Measurements from ENCODE around the gene ALG14. TPM values are rescaled to one million over a fixed set of nuclear protein-coding genes. Genes with fewer than 3 reads are reported as not detected.

The ALG14 gene
- polyA plus RNA-seq, 1 donor from 2014 or later: 2.6 TPM

GRCh38 chr1:95027046-95027445 is 45.7 kb downstream of the ALG14 start:
- Histone ChIP-seq H3K9me3 (ENCODE audit: low read length) (no peaks in the 10 kb centered on the region), H3K9ac (ENCODE audit: low read length) (no peak overlapping the region), H3K4me2 (ENCODE audit: low read length) (no peak overlapping the region), H3F3A (ENCODE audit: insufficient read depth, low read length, poor library complexity, severe bottlenecking) (no peaks in the 10 kb centered on the region), H3K27ac (ENCODE audit: low read length) (no peak overlapping the region), H3K9me2 (ENCODE audit: insufficient read depth, low read length) (no peaks in the 10 kb centered on the region), H3K4me3 (ENCODE audit: low read length) (no peak overlapping the region), H3K27me3 (ENCODE audit: insufficient read depth, low read depth, low read length) (no peaks in the 10 kb centered on the region), H3K79me2 (replicated peaks; ENCODE audit: insufficient read depth, low read length) (no peaks in the 10 kb centered on the region), H3K36me3 (ENCODE audit: insufficient read depth, low read length) (no peaks in the 10 kb centered on the region), H4K20me1 (ENCODE audit: insufficient read depth) (no peaks in the 10 kb centered on the region), H2AFZ (ENCODE audit: low read depth, low read length) (no peak overlapping the region)
- TF ChIP-seq POLR2AphosphoS5 (IDR thresholded peaks at IDR 0.05) (no peak), SMC3 (conservative IDR thresholded peaks at IDR 0.05; ENCODE audit: poor library complexity) (no peak), MXI1 (conservative IDR thresholded peaks at IDR 0.05; ENCODE audit: poor library complexity, severe bottlenecking) (no peak), CTCF (IDR thresholded peaks at IDR 0.05; ENCODE audit: poor library complexity, severe bottlenecking) (no peak), EZH2 (IDR thresholded peaks at IDR 0.05; ENCODE audit: borderline replicate concordance, insufficient read depth, low read length, poor library complexity, severe bottlenecking) (no peak), TAF1 (IDR thresholded peaks at IDR 0.05; ENCODE audit: low read depth) (no peak), RAD21 (conservative IDR thresholded peaks at IDR 0.05) (no peak), EP300 (conservative IDR thresholded peaks at IDR 0.05; ENCODE audit: poor library complexity, severe bottlenecking) (no peak)
- TF ChIP-seq, protein P1, sequence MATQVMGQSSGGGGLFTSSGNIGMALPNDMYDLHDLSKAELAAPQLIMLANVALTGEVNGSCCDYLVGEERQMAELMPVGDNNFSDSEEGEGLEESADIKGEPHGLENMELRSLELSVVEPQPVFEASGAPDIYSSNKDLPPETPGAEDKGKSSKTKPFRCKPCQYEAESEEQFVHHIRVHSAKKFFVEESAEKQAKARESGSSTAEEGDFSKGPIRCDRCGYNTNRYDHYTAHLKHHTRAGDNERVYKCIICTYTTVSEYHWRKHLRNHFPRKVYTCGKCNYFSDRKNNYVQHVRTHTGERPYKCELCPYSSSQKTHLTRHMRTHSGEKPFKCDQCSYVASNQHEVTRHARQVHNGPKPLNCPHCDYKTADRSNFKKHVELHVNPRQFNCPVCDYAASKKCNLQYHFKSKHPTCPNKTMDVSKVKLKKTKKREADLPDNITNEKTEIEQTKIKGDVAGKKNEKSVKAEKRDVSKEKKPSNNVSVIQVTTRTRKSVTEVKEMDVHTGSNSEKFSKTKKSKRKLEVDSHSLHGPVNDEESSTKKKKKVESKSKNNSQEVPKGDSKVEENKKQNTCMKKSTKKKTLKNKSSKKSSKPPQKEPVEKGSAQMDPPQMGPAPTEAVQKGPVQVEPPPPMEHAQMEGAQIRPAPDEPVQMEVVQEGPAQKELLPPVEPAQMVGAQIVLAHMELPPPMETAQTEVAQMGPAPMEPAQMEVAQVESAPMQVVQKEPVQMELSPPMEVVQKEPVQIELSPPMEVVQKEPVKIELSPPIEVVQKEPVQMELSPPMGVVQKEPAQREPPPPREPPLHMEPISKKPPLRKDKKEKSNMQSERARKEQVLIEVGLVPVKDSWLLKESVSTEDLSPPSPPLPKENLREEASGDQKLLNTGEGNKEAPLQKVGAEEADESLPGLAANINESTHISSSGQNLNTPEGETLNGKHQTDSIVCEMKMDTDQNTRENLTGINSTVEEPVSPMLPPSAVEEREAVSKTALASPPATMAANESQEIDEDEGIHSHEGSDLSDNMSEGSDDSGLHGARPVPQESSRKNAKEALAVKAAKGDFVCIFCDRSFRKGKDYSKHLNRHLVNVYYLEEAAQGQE (IDR thresholded peaks at IDR 0.05; ENCODE audit: borderline replicate concordance): no peak

- Histone ChIP-seq H3K9ac (ENCODE audit: low read length) (no peak overlapping the region), H3K36me3 (ENCODE audit: insufficient read depth, low read length) (no peaks in the 10 kb centered on the region), H4K20me1 (ENCODE audit: insufficient read depth) (no peaks in the 10 kb centered on the region), H3K9me3 (ENCODE audit: low read length) (no peaks in the 10 kb centered on the region), H3K4me3 (ENCODE audit: low read length) (no peak overlapping the region), H3K27me3 (ENCODE audit: insufficient read depth, low read depth, low read length) (no peaks in the 10 kb centered on the region), H3K9me2 (ENCODE audit: insufficient read depth, low read length) (no peaks in the 10 kb centered on the region), H3F3A (ENCODE audit: insufficient read depth, low read length, poor library complexity, severe bottlenecking) (no peaks in the 10 kb centered on the region), H2AFZ (ENCODE audit: low read depth, low read length) (no peak overlapping the region), H3K79me2 (replicated peaks; ENCODE audit: insufficient read depth, low read length) (no peaks in the 10 kb centered on the region), H3K27ac (ENCODE audit: low read length) (no peak overlapping the region), H3K4me2 (ENCODE audit: low read length) (no peak overlapping the region)
- no peak for TF ChIP-seq SMC3 (conservative IDR thresholded peaks at IDR 0.05; ENCODE audit: poor library complexity)
- TF ChIP-seq EP300 (conservative IDR thresholded peaks at IDR 0.05; ENCODE audit: poor library complexity, severe bottlenecking): no peak
- no peak for TF ChIP-seq MXI1 (conservative IDR thresholded peaks at IDR 0.05; ENCODE audit: poor library complexity, severe bottlenecking)
- TF ChIP-seq TAF1 (IDR thresholded peaks at IDR 0.05; ENCODE audit: low read depth): no peak
- no peak for TF ChIP-seq POLR2AphosphoS5 (IDR thresholded peaks at IDR 0.05)
- no peak for TF ChIP-seq CTCF (IDR thresholded peaks at IDR 0.05; ENCODE audit: poor library complexity, severe bottlenecking)
- no peak for TF ChIP-seq EZH2 (IDR thresholded peaks at IDR 0.05; ENCODE audit: borderline replicate concordance, insufficient read depth, low read length, poor library complexity, severe bottlenecking)
- TF ChIP-seq RAD21 (conservative IDR thresholded peaks at IDR 0.05): no peak
These were observed 49.2 kb downstream of the ALG14 start for GRCh38 chr1:95023399-95024043.

All from neural cell (in vitro differentiated cells).